Activated CD4-positive, alpha-beta T cell treated with anti-CD3 and anti-CD28 coated beads, Interleukin-2, amount 50 U/mL, for 4 hours (primary cell): ENCODE data around the gene MCHR1.
"Not testable (repeated sequence)": the region's sequence is repeated elsewhere in the genome, so short reads cannot be mapped to it uniquely, and the experiment has no call there.

Experiments used
- DNase-seq, 2 experiments: peaks; one replicate each; pipeline ENCODE4 v3.0.0-alpha.2; 2020

The MCHR1 gene

DNA sequence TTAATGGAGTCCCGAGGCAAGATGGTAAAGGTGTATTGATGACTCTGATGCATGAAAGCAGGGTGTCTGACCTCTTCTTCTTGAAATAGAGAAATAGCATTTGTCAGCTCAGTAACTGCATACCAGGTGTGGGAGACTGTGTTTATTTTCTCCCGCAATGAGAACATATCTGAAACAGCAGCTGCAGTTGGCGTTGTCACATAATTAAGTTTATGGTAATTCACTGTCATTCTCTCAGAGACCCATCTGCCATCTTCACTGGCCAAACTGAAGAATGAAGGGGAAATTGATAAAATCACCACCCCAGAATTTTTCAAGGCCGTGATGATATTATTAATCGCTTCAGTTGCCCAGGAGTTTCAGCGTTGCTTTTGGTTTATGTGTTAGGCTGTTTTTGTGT is 20.1 kb upstream of the MCHR1 start:
- DNase-seq, result no peak

DNA sequence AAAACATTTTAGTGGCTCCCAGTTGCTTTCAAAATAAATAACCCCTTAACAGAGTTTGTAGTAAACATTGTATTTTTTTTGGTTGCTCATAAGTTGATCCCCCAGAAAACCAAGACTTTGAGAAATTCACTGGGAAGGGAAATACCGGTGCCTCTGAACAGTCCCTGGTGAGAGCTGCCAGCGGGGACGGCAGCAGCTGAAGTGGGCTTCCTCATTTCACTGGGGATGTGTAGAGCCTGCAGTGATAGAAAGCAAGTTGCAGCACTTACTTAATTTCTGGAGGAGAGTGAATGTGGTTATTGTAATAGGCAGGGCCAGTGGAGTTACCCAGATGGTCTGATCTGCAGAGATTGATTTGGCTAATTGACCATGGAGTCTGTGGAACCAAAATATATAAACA is 18.6 kb upstream of the MCHR1 start:
- no peak for DNase-seq

DNA sequence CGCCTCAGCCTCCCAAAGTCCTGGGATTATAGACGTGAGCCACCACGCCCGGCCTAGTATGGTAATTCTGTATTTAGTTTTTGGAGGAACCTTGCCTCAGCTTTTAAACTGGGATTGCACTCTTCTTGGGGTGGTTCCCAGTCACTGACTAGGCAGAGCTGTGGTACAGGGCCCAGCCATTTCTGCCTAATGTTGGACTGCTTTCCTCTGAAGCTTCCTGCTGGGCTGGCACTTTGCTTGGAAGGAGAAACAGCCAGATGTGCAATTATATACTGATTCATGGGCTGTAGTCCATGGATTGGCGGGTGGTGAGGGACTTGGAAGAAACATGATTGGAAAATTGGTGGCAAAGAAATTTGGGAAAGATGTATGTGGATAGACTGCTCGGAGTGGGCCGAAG is 17.6 kb upstream of the MCHR1 start:
- DNase-seq, result no peak

DNA sequence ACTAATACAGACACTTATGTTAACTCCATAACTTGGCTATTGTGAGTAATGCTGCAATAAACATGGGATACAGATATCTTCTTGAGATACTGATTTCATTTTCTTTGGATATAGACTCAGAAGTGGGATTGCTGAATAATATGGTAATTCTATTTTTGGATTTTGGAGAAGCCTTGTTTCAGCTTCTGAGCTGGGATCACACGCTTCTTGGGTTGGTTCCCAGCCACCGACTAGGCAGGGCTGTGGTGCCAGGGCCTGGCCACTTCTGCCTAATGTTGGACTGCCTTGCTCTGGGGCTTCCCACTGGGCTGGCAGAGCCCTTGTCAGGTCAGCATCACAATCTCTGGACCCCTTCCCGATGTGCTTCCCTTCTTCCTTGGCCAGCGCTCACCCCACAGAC is 14.0 kb upstream of the MCHR1 start:
- DNase-seq, result no peak

DNA sequence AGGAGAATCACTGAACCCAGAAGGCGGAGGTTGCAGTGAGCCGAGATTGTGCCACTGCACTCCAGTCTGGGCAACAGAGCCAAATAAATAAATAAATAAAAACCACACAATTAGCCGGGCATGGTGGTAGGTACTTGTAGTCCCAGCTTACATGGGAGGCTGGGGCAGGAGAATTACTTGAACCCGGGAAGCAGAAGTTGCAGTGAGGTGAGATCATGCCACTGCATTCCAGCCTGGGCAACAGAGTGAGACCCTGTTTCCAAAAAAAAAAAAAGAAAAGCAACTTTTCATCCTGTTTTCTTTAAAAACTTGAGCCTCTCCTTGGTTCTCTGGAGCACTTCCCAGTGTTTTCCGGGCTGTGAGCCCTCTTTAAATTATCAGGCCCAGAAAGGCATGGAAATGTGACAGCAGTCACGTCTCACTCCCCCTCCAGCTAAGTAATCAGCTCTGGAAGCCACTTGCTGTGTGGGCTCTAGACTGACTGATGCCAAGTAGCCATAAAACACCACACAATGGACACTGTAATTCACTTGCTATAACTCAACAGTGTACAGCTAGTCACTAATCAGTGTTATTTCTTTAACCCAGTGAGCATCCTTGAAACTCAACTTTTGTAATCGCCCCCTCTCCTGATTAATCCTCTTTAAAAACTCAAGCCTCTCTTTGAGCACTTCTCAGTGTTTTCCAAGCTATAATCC is 13.0 kb upstream of the MCHR1 start:
- no peak for DNase-seq

GRCh38 chr22:40668611-40669411 is 10.5 kb upstream of the MCHR1 start:
- no peak for DNase-seq

GRCh38 chr22:40670058-40670457 is 9.2 kb upstream of the MCHR1 start:
- DNase-seq, result no peak

DNA sequence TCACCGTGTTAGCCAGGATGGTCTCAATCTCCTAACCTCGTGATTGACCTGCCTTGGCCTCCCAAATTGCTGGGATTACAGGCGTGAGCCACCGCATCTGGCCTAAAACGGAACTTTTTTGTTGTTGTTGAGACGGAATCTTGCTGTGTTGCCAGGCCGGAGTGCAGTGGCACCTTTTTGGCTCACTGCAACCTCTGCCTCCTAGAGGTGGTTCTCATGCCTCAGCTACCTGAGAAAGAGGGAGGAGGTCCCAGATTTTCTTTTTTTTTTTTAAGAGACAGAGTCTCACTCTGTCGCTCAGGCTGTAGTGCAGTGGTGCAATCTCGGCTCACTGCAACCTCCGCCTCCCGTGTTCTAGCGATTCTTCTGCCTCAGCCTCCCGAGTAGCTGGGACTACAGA is 7.9 kb upstream of the MCHR1 start:
- DNase-seq, result no peak

GRCh38 chr22:40671796-40672360 is 7.4 kb upstream of the MCHR1 start:
- DNase-seq, result no peak

GRCh38 chr22:40673017-40673416 is 6.3 kb upstream of the MCHR1 start:
- DNase-seq, result no peak

GRCh38 chr22:40674274-40674673 is 5.0 kb upstream of the MCHR1 start:
- no peak for DNase-seq

DNA sequence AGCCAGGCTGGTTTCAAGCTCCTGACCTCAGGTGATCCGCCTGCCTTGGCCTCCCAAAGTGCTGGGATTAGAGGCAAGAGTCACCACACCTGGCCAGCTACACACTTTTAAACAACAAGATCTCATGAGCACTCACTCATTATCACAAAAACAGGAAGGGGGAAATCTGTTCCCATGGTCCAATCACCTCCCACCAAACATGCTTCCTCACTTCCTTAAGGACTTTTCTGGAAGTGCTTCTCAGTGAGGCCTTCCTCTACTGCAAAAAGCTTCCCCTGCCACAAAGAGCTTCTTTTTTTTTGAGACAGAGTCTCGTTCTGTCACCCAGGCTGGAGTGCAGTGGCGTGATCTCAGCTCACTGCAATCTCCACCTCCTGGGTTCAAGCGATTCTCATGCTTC is 3.1 kb upstream of the MCHR1 start:
- not testable (repeated sequence) for DNase-seq

- no peak for DNase-seq
Measured at GRCh38 chr22:40676644-40677043, 2.6 kb upstream of the MCHR1 start.

- DNase-seq, result no peak
Measured at GRCh38 chr22:40678493-40679248, 613 bp upstream of the MCHR1 start.

DNA sequence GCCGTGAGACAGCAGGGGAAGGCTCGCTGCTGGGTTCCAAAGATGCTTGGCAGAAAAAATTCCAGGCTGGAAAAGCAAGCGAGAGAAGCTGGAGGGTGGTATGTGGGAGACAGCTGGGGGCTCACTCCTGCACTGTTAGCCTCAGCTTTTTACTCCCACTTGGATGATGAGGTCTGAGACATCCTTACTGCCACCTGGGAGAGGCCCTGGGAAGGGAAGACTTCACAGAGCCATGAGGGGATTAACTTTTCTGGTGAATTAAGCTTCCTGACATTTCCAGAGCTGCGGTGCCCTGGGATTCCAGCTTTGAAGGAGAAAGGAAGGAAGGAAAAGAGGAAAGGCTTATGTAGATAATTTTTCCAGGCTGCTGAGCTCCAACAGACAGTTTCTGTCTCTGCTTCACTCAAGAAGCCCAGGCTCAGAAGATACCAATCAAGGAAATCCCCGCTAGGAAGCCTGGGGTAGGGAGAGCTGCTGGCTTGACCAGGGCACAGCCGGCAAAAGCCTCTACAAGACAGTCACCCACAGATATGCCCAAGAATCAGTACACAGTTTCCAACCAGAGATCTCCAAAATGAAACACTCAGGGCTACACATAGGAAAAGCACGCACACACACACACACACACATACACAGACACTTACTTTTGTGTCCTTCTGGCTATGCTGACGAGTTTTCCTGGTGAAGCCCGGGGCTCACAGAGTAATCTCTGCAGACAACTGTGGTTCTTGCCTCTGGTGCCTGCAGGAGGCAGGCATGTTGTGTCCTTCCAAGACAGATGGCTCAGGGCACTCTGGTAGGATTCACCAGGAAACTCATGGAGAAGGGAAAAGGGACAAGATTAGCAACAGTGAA is 907 bp downstream of the MCHR1 start:
- DNase-seq, result no peak

GRCh38 chr22:40680819-40681183 is 1.5 kb downstream of the MCHR1 start:
- DNase-seq, result no peak

DNA sequence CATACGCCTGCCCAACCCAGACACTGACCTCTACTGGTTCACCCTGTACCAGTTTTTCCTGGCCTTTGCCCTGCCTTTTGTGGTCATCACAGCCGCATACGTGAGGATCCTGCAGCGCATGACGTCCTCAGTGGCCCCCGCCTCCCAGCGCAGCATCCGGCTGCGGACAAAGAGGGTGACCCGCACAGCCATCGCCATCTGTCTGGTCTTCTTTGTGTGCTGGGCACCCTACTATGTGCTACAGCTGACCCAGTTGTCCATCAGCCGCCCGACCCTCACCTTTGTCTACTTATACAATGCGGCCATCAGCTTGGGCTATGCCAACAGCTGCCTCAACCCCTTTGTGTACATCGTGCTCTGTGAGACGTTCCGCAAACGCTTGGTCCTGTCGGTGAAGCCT is 2.2 kb downstream of the MCHR1 start:
- no peak for DNase-seq

- DNase-seq, result no peak
Measured at GRCh38 chr22:40684728-40685127, 5.4 kb downstream of the MCHR1 start.

DNA sequence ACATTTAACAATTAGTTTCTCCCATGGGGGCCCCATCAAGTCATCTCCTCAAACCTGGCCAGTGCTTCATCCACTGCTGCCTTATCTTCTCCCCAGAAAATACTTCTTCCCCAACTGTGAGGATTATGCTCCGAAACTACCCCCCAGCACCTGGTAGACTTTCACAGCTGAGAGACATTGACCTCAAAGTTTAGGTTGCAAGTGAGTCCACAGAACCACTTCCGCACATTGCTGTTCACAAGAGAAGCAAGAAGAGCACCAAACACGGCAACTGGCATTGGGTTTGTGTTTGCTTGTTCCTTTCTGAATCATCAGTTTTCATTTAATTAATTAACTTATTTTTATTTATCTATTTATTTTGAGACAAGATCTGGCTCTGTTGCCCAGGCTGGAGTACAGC is 6.1 kb downstream of the MCHR1 start:
- DNase-seq, result no peak

GRCh38 chr22:40687706-40688105 is 8.4 kb downstream of the MCHR1 start:
- no peak for DNase-seq

DNA sequence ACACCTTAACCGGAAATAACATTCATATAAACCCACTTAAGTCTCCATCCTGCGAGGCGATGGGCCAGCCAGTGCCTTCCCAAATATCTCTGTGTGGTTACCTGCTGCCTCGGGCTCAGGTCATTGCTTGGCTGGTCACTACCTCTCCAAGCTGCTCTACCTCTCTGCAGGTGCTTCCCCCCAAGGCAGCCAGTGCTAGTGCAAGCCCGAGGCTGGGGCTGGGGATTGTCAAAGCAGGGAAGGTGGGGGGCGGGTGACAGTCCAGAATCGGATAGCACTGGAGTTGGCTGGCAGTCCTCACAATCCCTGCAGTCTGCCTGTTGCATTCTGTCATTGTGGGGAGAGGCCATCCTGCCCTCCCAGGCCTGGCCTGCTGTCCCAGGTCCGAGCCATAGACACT is 11.1 kb downstream of the MCHR1 start:
- no peak for DNase-seq

DNA sequence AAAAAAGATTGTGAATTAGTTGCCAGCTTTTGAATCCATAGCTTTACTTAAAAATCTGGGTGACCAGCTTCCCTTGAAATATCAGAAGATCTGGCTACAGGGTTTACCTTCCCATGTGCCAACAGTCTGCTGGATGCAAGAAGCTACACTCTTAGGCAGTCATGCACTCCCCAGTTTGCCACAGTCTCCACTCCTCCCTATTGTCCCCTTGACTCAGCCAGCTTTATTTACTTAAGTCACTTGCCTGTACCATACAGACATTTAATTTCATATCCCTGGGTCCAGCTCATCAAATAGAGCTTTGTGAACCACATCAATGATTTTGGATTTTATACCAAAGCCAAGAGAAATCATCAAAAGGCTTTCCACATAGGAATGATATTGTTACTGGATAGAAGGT is 12.2 kb downstream of the MCHR1 start:
- DNase-seq, result no peak

DNA sequence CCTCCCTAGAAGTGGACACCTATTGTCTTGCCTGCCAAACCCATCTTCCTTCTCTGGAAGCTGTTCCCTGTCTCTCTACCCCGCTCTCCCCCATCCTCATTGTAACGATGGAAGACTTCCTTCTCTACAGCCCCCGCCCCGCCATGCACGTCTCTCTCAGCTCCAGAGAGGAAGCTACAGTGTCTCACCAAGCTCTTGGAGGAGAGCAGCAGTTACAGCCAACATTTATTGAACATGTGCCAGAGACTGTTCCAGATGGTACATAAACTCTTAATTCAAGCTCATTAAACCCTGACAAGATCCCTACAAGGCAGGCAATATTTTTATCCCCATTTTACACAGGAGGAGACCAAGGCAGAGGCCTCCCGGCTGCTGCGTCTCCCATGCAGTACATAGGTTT is 15.1 kb downstream of the MCHR1 start:
- DNase-seq, result no peak
